HepG2 (cell line): ENCODE measurements around the gene MMP7. TPM values are rescaled to one million over a fixed set of nuclear protein-coding genes. Genes with fewer than 3 reads are reported as not detected.

ENCODE experiments used
- ATAC-seq: fragments of 200-7000 bp; cut with Tn5 transposase; 3 replicates; pipeline ENCODE4 v1.9.1; 2020; ENCODE audit warnings: mild to moderate bottlenecking, moderate library complexity
- BruUV-seq: library from RNA; stranded (reverse); fragments of 400-500 nt; replicated peaks from 2 replicates; lab custom pipeline; 2021; lab: Mats Ljungman, UMichigan
- CTCF ChIA-PET: fragments of 300-600 bp; formaldehyde crosslinking; extraction: SDS; loops from one replicate; lab custom pipeline; 2021; ENCODE audit warnings: low total read pairs, inconsistent platforms, low intra/inter-chr PET ratio; lab: Yijun Ruan, JAX
- POLR2A ChIA-PET: fragments of 350-600 bp; sonication (Branson Sonifier 250); formaldehyde crosslinking; loops from one replicate; lab custom pipeline; 2020; ENCODE audit warnings: antibody characterized with exemption, inconsistent platforms; lab: Yijun Ruan, JAX
- DNase-seq: peaks from one replicate; pipeline ENCODE4 v3.0.0-alpha.2; 2015; ENCODE audit warnings: low spot score
- FAIRE-seq: peaks from 3 replicates; lab custom pipeline; 2011; peaks lifted over from hg19 to GRCh38; lab: Jason Lieb, UNC
- H2AFZ ChIP-seq: one replicate; pipeline ENCODE4 v1.6.1; 2011; ENCODE audit warnings: low read length, inconsistent platforms
- H3K27ac ChIP-seq: fragments of 300-600 bp; 3 replicates; pipeline ENCODE4 v1.8.0; 2011; ENCODE audit warnings: mixed run types, mild to moderate bottlenecking, mixed read lengths, low read length, inconsistent platforms; ENCODE audit not compliant: insufficient read depth; ENCODE audit errors: extremely low read length
- H3K27me3 ChIP-seq, 2 experiments: fragments of 200-600 bp in 1 of 2; 2 replicates in 1 of 2; 3 replicates in 1 of 2; pipeline versions ENCODE4 v1.6.0 to v1.8.0; 2011; ENCODE audit warnings: low read length in 2 of 2, mild to moderate bottlenecking in 2 of 2, moderate library complexity in 2 of 2, inconsistent platforms in 1 of 2; ENCODE audit not compliant: insufficient read depth in 2 of 2, control insufficient read depth in 1 of 2
- H3K36me3 ChIP-seq, 2 experiments: fragments of 200-600 bp in 1 of 2; replicated peaks in 1 of 2; 2 replicates in 1 of 2; 3 replicates in 1 of 2; pipeline versions ENCODE4 v1.5.1 to v1.8.0; 2011; ENCODE audit warnings: low read length in 2 of 2, inconsistent platforms in 1 of 2; ENCODE audit not compliant: insufficient read depth in 2 of 2, control insufficient read depth in 1 of 2
- H3K4me1 ChIP-seq: 2 replicates; pipeline ENCODE4 v1.5.1; 2012; ENCODE audit warnings: low read length, inconsistent platforms; ENCODE audit not compliant: insufficient read depth
- H3K4me2 ChIP-seq: 2 replicates; pipeline ENCODE4 v1.6.0; 2011; ENCODE audit warnings: low read depth, low read length, inconsistent platforms
- H3K4me3 ChIP-seq, 3 experiments: fragments of 200-600 bp in 1 of 3; sonication (generic), shearing (Covaris generic) in 1 of 3; replicated peaks in 1 of 3; 2 replicates each; pipeline ENCODE4 v1.5.1; 2011 to 2016; ENCODE audit warnings: low read length in 3 of 3, inconsistent platforms in 2 of 3, low read depth in 2 of 3, mild to moderate bottlenecking in 2 of 3, control low read depth in 1 of 3, mixed read lengths in 1 of 3; ENCODE audit not compliant: insufficient read depth in 1 of 3
- H3K79me2 ChIP-seq: one replicate; pipeline ENCODE4 v1.6.1; 2011; ENCODE audit warnings: low read length, inconsistent platforms; ENCODE audit not compliant: insufficient read depth
- H3K9ac ChIP-seq: 2 replicates; pipeline ENCODE4 v1.6.0; 2011; ENCODE audit warnings: mild to moderate bottlenecking, low read depth, low read length, inconsistent platforms; ENCODE audit not compliant: insufficient read depth
- H3K9me3 ChIP-seq: 2 replicates; pipeline ENCODE4 v1.5.1; 2012; ENCODE audit warnings: mild to moderate bottlenecking, low read length
- H4K20me1 ChIP-seq: 2 replicates; pipeline ENCODE4 v1.6.0; 2011; ENCODE audit warnings: inconsistent platforms, mild to moderate bottlenecking, low read length, moderate library complexity; ENCODE audit not compliant: insufficient read depth
- CEBPZ ChIP-seq: IDR thresholded peaks from 2 replicates; pipeline ENCODE4 v1.6.1; 2012; ENCODE audit warnings: low read length, improper control_type of control experiment
- CREB1 ChIP-seq, 2 experiments: fragments of 450-650 bp in 1 of 2; IDR thresholded peaks; 2 replicates each; pipeline ENCODE4 v1.6.1; 2016 to 2017; ENCODE audit warnings: control low read depth in 1 of 2, mild to moderate bottlenecking in 1 of 2, missing compliant biosample characterization in 1 of 2, missing genetic modification characterization in 1 of 2
- MZF1 ChIP-seq: sonication (generic); formaldehyde crosslinking; IDR thresholded peaks from 2 replicates; pipeline ENCODE4 v1.8.1; 2023; ENCODE audit warnings: mild to moderate bottlenecking, missing genetic modification reagents, borderline replicate concordance
- NR1H2 ChIP-seq: sonication (generic); formaldehyde crosslinking; IDR thresholded peaks from 2 replicates; pipeline ENCODE4 v1.8.1; 2022; ENCODE audit warnings: low read depth, missing genetic modification reagents, borderline replicate concordance
- RBM39 ChIP-seq: fragments of 200-400 bp; formaldehyde crosslinking; IDR thresholded peaks from one replicate; pipeline ENCODE4 v1.6.1; 2018; ENCODE audit warnings: antibody characterized with exemption, mild to moderate bottlenecking, low read depth, low read length; ENCODE audit not compliant: poor library complexity, severe bottlenecking
- SNRNP70 ChIP-seq: fragments of 200-400 bp; formaldehyde crosslinking; IDR thresholded peaks from 2 replicates; pipeline ENCODE4 v1.6.1; 2017; ENCODE audit warnings: mild to moderate bottlenecking, low read depth, low read length, moderate library complexity
- SOX5 ChIP-seq: IDR thresholded peaks from 2 replicates; pipeline ENCODE4 v1.6.1; 2016; ENCODE audit warnings: borderline replicate concordance
- ZNF136 ChIP-seq: sonication (generic); formaldehyde crosslinking; IDR thresholded peaks from 2 replicates; pipeline ENCODE4 v1.8.1; 2022; ENCODE audit warnings: low read depth, mild to moderate bottlenecking, moderate library complexity, missing genetic modification reagents
- ZNF253 ChIP-seq: sonication (generic); formaldehyde crosslinking; IDR thresholded peaks from 2 replicates; pipeline ENCODE4 v1.8.0; 2022; ENCODE audit warnings: mild to moderate bottlenecking, missing genetic modification reagents, borderline replicate concordance
- ZNF256 ChIP-seq: sonication (generic); formaldehyde crosslinking; conservative IDR thresholded peaks from 2 replicates; pipeline ENCODE4 v1.4.0; 2020; ENCODE audit warnings: missing genetic modification reagents
- ZNF451 ChIP-seq: sonication (generic); formaldehyde crosslinking; IDR thresholded peaks from 2 replicates; pipeline ENCODE4 v1.5.0; 2020; ENCODE audit warnings: mild to moderate bottlenecking, missing genetic modification reagents
- ZNF691 ChIP-seq: sonication (generic); formaldehyde crosslinking; IDR thresholded peaks from 2 replicates; pipeline ENCODE4 v1.4.0; 2020; ENCODE audit warnings: missing genetic modification reagents, low read depth, mild to moderate bottlenecking, borderline replicate concordance
- WGBS: methylation state at CpG from one replicate; pipeline ENCODE4 v1.1.6; 2017; ENCODE audit warnings: low lambda C conversion rate; 5-methylcytosine and 5-hydroxymethylcytosine counted together
- in situ Hi-C: cut with HindIII; loops from 2 replicates; pipeline ENCODE4 v1.10.0; 2017; ENCODE audit warnings: low pct_unique_long_range_greater_than_20kb; ENCODE audit not compliant: extremely low pct_ligation_motif_present
- intact Hi-C: fragments of 100-400 bp; cut with micrococcal nuclease; formaldehyde crosslinking; loops from one replicate; pipeline ENCODE4 v1.10.0; 2022; ENCODE audit not compliant: unreplicated experiment
- polyA plus RNA-seq, 8 experiments: library from polyadenylated mRNA; depleted of rRNA in 3 of 8; stranded (reverse) in 7 of 8; unstranded in 1 of 8; fragments of >200 nt; fragmentation: Illumina TruSeq in 4 of 8; extraction: Trizol in 4 of 8; gene quantifications; 2 replicates each; pipeline versions ENCODE4 v1.2.1 to v1.2.3, GENCODE V29; 2011 to 2016; ENCODE audit warnings: low read depth in 4 of 8, missing spikeins in 1 of 8, mixed read lengths in 1 of 8; ENCODE audit not compliant: insufficient read depth in 1 of 8
- total RNA-seq, 5 experiments: library from RNA; depleted of rRNA; stranded (reverse); fragments of >200 nt; fragmentation: Illumina TruSeq; extraction: Trizol; gene quantifications; 2 replicates each; pipeline ENCODE4 v1.2.3, GENCODE V29; 2016; ENCODE audit warnings: low read depth in 1 of 5

Gene MMP7
- total and polyA plus RNA-seq, 2 of the 13 experiments (the other 11 are each of a cell fraction or from before 2014, with no cell fraction given), result 0.17 TPM; not detected in 1

GRCh38 chr11:102493524-102493923, 37.0 kb downstream of the MMP7 start:
- Histone ChIP-seq H3K36me3 (no peaks in the 10 kb centered on the region), H4K20me1 (no peaks in the 10 kb centered on the region), H3K79me2 (peaks cover 4% of the 10 kb centered on the region), H3K27me3 (no peaks in the 10 kb centered on the region), H2AFZ (no peak overlapping the region), H3K27ac (peak overlapping the region; percentile 21), H3K9me3 (no peaks in the 10 kb centered on the region), H3K9ac (no peak overlapping the region), H3K4me1 (peaks cover 75% of the 10 kb centered on the region), H3K4me3 (no peak overlapping the region), H3K4me2 (peak overlapping the region; percentile 56)
- ATAC-seq, result no peak; the same call in 2 of the 3 replicates
- WGBS, result 82% methylated on average over 5 of the region's 5 CpGs
- TF ChIP-seq CREB1 (IDR thresholded peaks at IDR 0.05) (no peak), CREB1 (CRISPR knock-in tag; IDR thresholded peaks at IDR 0.05) (no peak), SOX5 (CRISPR knock-in tag) (0 out of 2 replicates have a peak, but pooled peaks have one; percentile 16), ZNF691 (CRISPR knock-in tag) (no peak)
- in situ Hi-C loops (loop anchor here (10.0 kb wide), 1 partner anchor 149 kb away; the partner anchor contains the start of gene BIRC2), intact Hi-C loops (no loop called here)
- BruUV-seq, result no TSS peak
- FAIRE-seq, result no peak
- DNase-seq, result peak; percentile 33
- CTCF ChIA-PET, result interaction anchor here (0.6 to 3.2 kb wide), 4 partner anchors 103 to 152 kb away, joined by 3 to 24 read pairs (median 15); partner anchors contain the start of gene BIRC2
- POLR2A ChIA-PET, result interaction anchor here (1.5 kb wide), 1 partner anchor 42 kb away, joined by 8 read pairs; no protein-coding TSS in a partner anchor

- no peak overlapping the region for H2AFZ ChIP-seq
- no peak overlapping the region for H3K27ac ChIP-seq
- POLR2A ChIA-PET, result no interaction called here
- intact Hi-C loops, result no loop called here
- no peak overlapping the region for H3K4me2 ChIP-seq
- peaks cover 91% of the 10 kb centered on the region for H3K4me1 ChIP-seq
- H3K79me2 ChIP-seq, result peaks cover 4% of the 10 kb centered on the region
- CTCF ChIA-PET, result no interaction called here
- 92% methylated on average over 2 of the region's 2 CpGs for WGBS
- in situ Hi-C loops, result loop anchor here (10.0 kb wide), 1 partner anchor 147 kb away; the partner anchor contains the start of gene BIRC2
- FAIRE-seq (no peak), ATAC-seq (no peak), DNase-seq (no peak)
- H3K36me3 ChIP-seq, result no peaks in the 10 kb centered on the region
- H4K20me1 ChIP-seq, result no peaks in the 10 kb centered on the region
- no peaks in the 10 kb centered on the region for H3K27me3 ChIP-seq
- H3K4me3 ChIP-seq, result no peak overlapping the region
- H3K9ac ChIP-seq, result no peak overlapping the region
- no TSS peak for BruUV-seq
- H3K9me3 ChIP-seq, result no peaks in the 10 kb centered on the region
- TF ChIP-seq ZNF451 (CRISPR knock-in tag) (no peak), ZNF136 (CRISPR knock-in tag) (no peak), SNRNP70 (no peak), ZNF253 (CRISPR knock-in tag) (no peak), ZNF256 (no peak), MZF1 (CRISPR knock-in tag) (no peak), NR1H2 (CRISPR knock-in tag) (no peak), RBM39 (no peak), CEBPZ (no peak)
Observed at GRCh38 chr11:102491969-102492368, 38.6 kb downstream of the MMP7 start.
